ENCODE results near the gene DUSP6. TPM values are rescaled to one million over a fixed set of nuclear protein-coding genes. Genes with fewer than 3 reads are reported as not detected.

The DUSP6 gene
- total RNA-seq, 2 experiments from 2014 or later, result 24.8 to 26.1 TPM

DNA sequence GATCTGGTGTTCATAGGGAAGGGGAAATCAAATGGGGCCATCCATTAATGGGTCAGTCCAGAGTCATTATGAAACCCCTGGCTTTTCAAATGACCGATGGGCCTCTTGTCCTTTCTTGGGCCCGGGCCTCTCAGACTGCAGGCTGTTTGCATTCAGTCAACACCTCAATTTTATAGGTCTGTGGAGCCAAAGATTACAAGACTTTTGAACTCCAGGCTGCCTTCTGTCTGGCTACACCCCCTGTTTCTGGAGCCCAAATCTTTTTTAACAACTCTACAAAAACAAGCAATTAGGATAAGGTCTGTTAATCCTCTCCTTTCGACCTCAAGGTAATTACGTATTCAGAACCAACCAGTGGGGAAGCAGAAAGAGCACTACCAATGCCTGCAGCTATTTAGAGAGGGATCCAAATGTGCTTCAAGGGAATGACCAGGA, 35.6 kb downstream of the DUSP6 start:
- Mint-ChIP-seq H3K9me3 (no peaks in the 10 kb centered on the region), H3K4me1 (ENCODE audit: low read depth) (peaks cover 10% of the 10 kb centered on the region), H3K27me3 (ENCODE audit: low read depth) (no peaks in the 10 kb centered on the region), H3K36me3 (ENCODE audit: low read depth) (no peaks in the 10 kb centered on the region), H3K27ac (no peak overlapping the region), H3K4me3 (no peak overlapping the region)
- intact Hi-C loops (cut with micrococcal nuclease), result no loop called here
- CTCF ChIA-PET, result no interaction called here
- DNase-seq, result no peak

DNA sequence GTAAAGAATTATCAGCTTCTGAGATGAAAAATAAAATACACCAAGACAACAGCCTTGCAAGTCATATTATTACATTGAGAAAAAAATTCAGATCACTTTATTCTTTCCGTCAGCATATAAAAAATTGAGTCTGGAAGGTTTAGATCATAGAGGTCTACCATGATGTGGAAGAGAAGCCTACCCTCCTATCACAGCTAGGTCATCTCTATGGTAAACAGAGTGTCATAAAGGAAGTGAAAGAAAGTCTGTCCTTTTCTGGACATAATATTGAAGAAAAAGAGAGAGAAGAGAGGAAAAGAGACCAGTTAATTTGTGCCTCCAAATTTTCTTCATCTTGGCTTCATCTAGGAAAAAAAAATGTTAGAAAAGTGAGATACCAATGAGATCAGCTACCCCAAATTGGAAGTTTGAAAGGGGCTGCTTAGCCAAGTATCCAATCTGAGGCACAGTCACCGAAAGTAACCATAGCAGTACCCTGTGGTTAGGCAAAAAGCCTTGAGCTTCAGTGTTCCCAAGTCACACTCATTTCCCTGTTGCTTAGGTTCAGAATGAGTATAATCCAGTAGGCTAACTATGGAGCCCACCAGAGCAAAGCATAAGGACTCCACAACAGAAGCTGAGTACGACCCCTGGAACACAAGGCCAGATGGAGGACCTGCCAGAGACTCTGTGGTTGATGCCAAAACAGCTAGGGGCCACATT, 38.1 kb downstream of the DUSP6 start:
- Mint-ChIP-seq H3K9me3 (no peaks in the 10 kb centered on the region), H3K4me1 (ENCODE audit: low read depth) (peaks cover 16% of the 10 kb centered on the region), H3K36me3 (ENCODE audit: low read depth) (no peaks in the 10 kb centered on the region), H3K27me3 (ENCODE audit: low read depth) (no peaks in the 10 kb centered on the region), H3K4me3 (no peak overlapping the region), H3K27ac (no peak overlapping the region)
- no peak for DNase-seq
- intact Hi-C loops (cut with micrococcal nuclease), result no loop called here
- CTCF ChIA-PET, result interaction anchor here (0.9 kb wide), 1 partner anchor 71 kb away, joined by 3 read pairs; no protein-coding TSS in a partner anchor

DNA sequence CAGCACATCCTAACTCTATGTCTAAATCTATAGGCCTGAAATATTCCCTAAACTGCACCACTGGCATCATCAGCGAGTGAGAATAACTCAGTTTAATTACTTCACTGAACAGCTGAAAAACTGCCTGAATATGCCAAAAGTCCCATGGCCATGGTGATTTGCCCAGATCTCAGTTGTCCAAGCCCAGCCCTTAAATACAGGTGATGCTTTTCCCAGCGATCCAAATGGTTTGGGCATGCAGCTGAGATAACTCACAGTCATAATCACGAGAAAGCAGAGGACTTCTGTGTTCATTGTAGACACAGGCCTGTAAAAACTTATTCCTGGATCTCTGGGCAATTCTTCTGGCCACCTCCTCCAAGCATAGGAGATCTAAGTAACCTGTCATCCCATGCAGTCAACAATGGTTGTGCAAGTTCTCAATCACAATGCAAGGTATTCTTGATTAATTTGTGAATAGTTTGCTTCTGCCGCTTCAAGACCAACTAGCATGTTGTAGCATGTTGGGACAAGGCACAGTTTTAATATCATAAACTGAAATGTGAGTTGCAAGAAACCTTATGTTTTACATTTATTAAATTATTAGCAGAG, 40.5 kb downstream of the DUSP6 start:
- CTCF ChIA-PET, result no interaction called here
- Mint-ChIP-seq H3K27ac (no peak overlapping the region), H3K4me3 (no peak overlapping the region), H3K9me3 (no peaks in the 10 kb centered on the region), H3K27me3 (ENCODE audit: low read depth) (no peaks in the 10 kb centered on the region), H3K36me3 (ENCODE audit: low read depth) (no peaks in the 10 kb centered on the region), H3K4me1 (ENCODE audit: low read depth) (peaks cover 33% of the 10 kb centered on the region)
- intact Hi-C loops (cut with micrococcal nuclease), result no loop called here
- DNase-seq, result no peak

- CTCF ChIA-PET, result interaction anchor here (1.1 kb wide), 1 partner anchor 53 kb away, joined by 3 read pairs; no protein-coding TSS in a partner anchor
- intact Hi-C loops (cut with micrococcal nuclease), result loop anchor here (2.0 kb wide), 1 partner anchor 29 kb away; no protein-coding TSS in a partner anchor
- Mint-ChIP-seq H3K27me3 (ENCODE audit: low read depth) (no peaks in the 10 kb centered on the region), H3K9me3 (no peaks in the 10 kb centered on the region), H3K4me1 (ENCODE audit: low read depth) (peaks cover 30% of the 10 kb centered on the region), H3K27ac (no peak overlapping the region), H3K4me3 (no peak overlapping the region), H3K36me3 (ENCODE audit: low read depth) (no peaks in the 10 kb centered on the region)
- no peak for DNase-seq
Measured at GRCh38 chr12:89309815-89310214, 42.5 kb downstream of the DUSP6 start.

DNA sequence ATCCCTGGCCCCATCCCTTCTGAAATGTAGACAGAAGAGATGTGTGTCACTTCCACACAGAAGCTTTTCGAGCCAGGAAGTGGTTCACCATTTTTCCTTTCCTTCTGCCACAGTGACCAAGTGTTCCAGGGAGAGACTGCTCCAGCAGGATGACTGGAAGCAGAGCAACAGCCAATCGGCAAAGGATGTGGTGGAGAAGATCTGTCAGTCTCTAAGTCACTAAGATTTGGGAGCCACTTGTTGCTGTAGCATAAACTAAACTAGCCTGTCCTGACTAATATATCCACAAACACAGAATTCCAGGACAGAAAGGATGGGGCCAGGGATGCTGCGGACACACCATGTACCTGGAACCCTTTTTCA, 42.9 kb downstream of the DUSP6 start:
- no peaks in the 10 kb centered on the region for H3K9me3 Mint-ChIP-seq
- H3K27ac Mint-ChIP-seq, result no peak overlapping the region
- intact Hi-C loops (cut with micrococcal nuclease), result loop anchor here (2.0 kb wide), 1 partner anchor 29 kb away; no protein-coding TSS in a partner anchor
- no peak for DNase-seq
- H3K4me3 Mint-ChIP-seq, result no peak overlapping the region
- H3K4me1 Mint-ChIP-seq (ENCODE audit: low read depth), result peaks cover 30% of the 10 kb centered on the region
- no peaks in the 10 kb centered on the region for H3K36me3 Mint-ChIP-seq (ENCODE audit: low read depth)
- H3K27me3 Mint-ChIP-seq (ENCODE audit: low read depth), result no peaks in the 10 kb centered on the region
- CTCF ChIA-PET, result interaction anchor here (1.1 kb wide), 1 partner anchor 53 kb away, joined by 3 read pairs; no protein-coding TSS in a partner anchor

DNA sequence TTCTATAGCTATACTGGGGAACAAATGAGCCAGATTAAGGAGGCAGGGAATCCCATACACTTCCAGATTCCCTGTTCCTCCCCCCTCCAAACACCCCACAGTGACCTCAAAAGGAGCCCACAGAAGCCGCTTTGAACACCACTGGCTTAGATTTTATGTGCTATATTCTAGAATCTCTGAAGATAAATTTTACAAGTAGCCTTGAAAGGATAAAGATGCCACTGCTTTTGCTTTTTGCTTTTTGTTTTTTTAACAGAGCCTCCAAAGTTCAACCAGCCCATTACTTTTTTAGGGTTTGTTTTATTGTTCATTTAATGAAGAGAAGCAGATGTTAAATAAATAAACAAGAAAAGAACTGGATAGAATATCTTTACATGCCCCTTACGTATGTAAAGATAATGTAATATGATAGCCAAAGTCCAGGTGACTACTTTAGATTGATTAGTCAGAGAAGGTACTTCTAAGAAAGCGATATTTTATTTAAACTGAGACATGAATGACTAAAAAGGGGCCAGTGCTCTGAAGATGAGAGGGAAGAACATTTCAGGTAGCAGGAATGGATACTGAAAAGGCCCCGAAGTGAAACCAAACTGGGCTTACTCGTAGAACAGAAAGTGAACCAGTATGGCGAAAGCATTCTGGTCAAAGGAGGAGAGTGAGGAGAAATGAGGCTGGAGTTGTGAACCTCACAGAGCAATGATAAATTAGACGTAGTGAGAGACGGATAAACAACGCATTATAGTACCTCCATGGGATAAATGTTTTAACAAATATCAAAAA, 44.6 kb downstream of the DUSP6 start:
- H3K36me3 Mint-ChIP-seq (ENCODE audit: low read depth), result no peaks in the 10 kb centered on the region
- CTCF ChIA-PET, result no interaction called here
- peak; percentile 28 for DNase-seq
- H3K9me3 Mint-ChIP-seq, result no peaks in the 10 kb centered on the region
- H3K27me3 Mint-ChIP-seq (ENCODE audit: low read depth), result no peaks in the 10 kb centered on the region
- H3K4me1 Mint-ChIP-seq (ENCODE audit: low read depth), result peaks cover 30% of the 10 kb centered on the region
- H3K27ac Mint-ChIP-seq, result no peak overlapping the region
- no peak overlapping the region for H3K4me3 Mint-ChIP-seq
- intact Hi-C loops (cut with micrococcal nuclease), result loop anchor here (2.0 kb wide), 1 partner anchor 27 kb away; no protein-coding TSS in a partner anchor

DNA sequence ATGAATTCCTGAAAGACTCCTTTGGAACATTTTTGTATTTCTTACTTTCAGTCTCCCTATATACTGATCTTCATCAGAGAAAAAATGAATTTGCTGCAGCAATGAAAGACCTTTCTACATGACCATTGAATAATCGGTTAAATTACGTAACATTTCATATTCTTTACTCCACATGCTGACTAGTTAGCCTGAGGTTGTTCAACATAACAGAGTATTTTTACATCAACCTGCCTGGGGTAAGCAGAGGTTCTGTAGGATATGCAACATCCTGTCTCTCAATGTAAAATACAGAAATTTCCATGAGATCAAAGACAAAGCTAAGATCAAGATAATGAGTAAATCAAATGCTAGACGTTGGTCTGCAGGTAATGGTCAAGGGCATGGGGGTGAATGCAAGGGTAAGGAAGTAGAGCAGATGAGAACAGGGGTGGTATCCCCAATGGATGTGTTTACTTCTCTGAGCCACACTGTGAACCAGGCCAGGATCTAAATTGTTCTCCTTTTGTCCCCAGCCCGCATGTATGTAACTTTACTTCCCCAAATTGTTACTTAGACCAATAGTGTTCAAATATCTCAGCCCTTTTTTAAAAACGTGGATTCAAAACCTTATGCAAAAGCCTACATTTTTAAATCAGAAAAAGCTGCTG, 45.4 kb downstream of the DUSP6 start:
- Mint-ChIP-seq H3K4me3 (no peak overlapping the region), H3K9me3 (no peaks in the 10 kb centered on the region), H3K27me3 (ENCODE audit: low read depth) (no peaks in the 10 kb centered on the region), H3K27ac (no peak overlapping the region), H3K4me1 (ENCODE audit: low read depth) (peaks cover 30% of the 10 kb centered on the region), H3K36me3 (ENCODE audit: low read depth) (no peaks in the 10 kb centered on the region)
- CTCF ChIA-PET, result no interaction called here
- DNase-seq, result no peak
- intact Hi-C loops (cut with micrococcal nuclease), result no loop called here

- Mint-ChIP-seq H3K27ac (no peak overlapping the region), H3K4me3 (no peak overlapping the region), H3K4me1 (ENCODE audit: low read depth) (peaks cover 30% of the 10 kb centered on the region), H3K9me3 (no peaks in the 10 kb centered on the region), H3K27me3 (ENCODE audit: low read depth) (no peaks in the 10 kb centered on the region), H3K36me3 (ENCODE audit: low read depth) (no peaks in the 10 kb centered on the region)
- intact Hi-C loops (cut with micrococcal nuclease), result no loop called here
- no peak for DNase-seq
- CTCF ChIA-PET, result no interaction called here
Measured at GRCh38 chr12:89305373-89305772, 46.9 kb downstream of the DUSP6 start.

DNA sequence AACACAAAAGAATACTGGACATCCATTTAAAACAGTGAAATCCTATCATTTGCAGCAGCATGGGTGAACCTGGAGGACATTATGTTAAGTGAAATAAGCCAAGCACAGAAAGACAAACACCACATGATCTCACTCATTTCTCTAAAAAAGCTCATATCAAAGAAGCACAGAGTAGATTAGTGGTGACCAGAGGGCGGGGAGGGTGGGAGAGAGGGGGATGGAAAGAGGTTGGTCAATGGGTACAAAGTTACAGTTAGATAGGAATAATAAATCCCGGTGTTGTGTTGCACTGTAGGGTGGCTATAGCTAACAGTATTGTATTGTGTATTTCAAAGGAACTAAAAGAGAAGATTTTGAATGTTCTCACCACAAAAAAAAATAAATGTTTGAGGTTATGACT, 52.4 kb downstream of the DUSP6 start:
- no peak overlapping the region for H3K4me3 Mint-ChIP-seq
- intact Hi-C loops (cut with micrococcal nuclease), result no loop called here
- DNase-seq, result no peak
- CTCF ChIA-PET, result no interaction called here
- no peaks in the 10 kb centered on the region for H3K9me3 Mint-ChIP-seq
- H3K27ac Mint-ChIP-seq, result no peak overlapping the region
- H3K36me3 Mint-ChIP-seq (ENCODE audit: low read depth), result no peaks in the 10 kb centered on the region
- no peaks in the 10 kb centered on the region for H3K4me1 Mint-ChIP-seq (ENCODE audit: low read depth)
- no peaks in the 10 kb centered on the region for H3K27me3 Mint-ChIP-seq (ENCODE audit: low read depth)

DNA sequence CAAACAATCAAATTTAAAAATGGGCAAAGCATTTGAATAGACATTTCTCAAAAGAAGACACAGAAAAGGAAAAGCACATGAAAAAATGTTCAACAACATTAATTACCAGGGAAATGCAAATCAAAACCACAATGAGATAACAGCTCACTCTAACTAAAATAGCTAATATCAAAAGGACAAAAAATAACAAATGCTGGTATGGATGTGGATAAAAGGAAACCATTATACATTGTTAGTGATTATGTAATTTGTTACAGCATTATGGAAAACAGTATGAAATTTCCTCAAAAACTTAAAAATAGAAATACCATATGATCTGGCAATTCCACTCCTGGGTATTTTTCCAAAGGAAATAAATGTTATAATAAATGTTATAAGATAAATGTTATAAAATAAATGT, 52.9 kb downstream of the DUSP6 start:
- no peak for DNase-seq
- no peaks in the 10 kb centered on the region for H3K36me3 Mint-ChIP-seq (ENCODE audit: low read depth)
- CTCF ChIA-PET, result no interaction called here
- no peaks in the 10 kb centered on the region for H3K4me1 Mint-ChIP-seq (ENCODE audit: low read depth)
- intact Hi-C loops (cut with micrococcal nuclease), result no loop called here
- no peak overlapping the region for H3K4me3 Mint-ChIP-seq
- no peaks in the 10 kb centered on the region for H3K9me3 Mint-ChIP-seq
- H3K27me3 Mint-ChIP-seq (ENCODE audit: low read depth), result no peaks in the 10 kb centered on the region
- no peak overlapping the region for H3K27ac Mint-ChIP-seq
